Stomach smooth muscle (tissue), 2 donors: ENCODE measurements around the gene KDM4B.

Experiments
- H3K27ac ChIP-seq: one replicate; pipeline ENCODE4 v1.7.0; 2013; ENCODE audit warnings: mild to moderate bottlenecking, low read length, inconsistent platforms
- H3K27me3 ChIP-seq, 2 donors: one replicate each; pipeline ENCODE4 v1.7.0; 2013; ENCODE audit warnings: low read length in 2 of 2; ENCODE audit not compliant: insufficient read depth in 2 of 2, control insufficient read depth in 1 of 2
- H3K36me3 ChIP-seq, 2 donors: one replicate each; pipeline ENCODE4 v1.7.0; 2013; ENCODE audit warnings: low read length in 2 of 2; ENCODE audit not compliant: control insufficient read depth in 2 of 2, insufficient read depth in 2 of 2
- H3K4me1 ChIP-seq: one replicate; pipeline ENCODE4 v1.7.0; 2013; ENCODE audit warnings: low read length; ENCODE audit not compliant: control insufficient read depth, insufficient read depth
- H3K4me3 ChIP-seq, 2 donors: one replicate each; pipeline ENCODE4 v1.7.0; 2013; ENCODE audit warnings: low read length in 2 of 2
- H3K9ac ChIP-seq, 2 donors: one replicate each; pipeline ENCODE4 v1.7.0; 2013; ENCODE audit warnings: low read length in 2 of 2, mild to moderate bottlenecking in 1 of 2
- H3K9me3 ChIP-seq, 2 donors: one replicate each; pipeline ENCODE4 v1.7.0; 2013; ENCODE audit warnings: low read length in 2 of 2; ENCODE audit not compliant: control insufficient read depth in 2 of 2
- donor health status: healthy.
- donor health status: Pancreatic carcinoma.

The KDM4B gene

DNA sequence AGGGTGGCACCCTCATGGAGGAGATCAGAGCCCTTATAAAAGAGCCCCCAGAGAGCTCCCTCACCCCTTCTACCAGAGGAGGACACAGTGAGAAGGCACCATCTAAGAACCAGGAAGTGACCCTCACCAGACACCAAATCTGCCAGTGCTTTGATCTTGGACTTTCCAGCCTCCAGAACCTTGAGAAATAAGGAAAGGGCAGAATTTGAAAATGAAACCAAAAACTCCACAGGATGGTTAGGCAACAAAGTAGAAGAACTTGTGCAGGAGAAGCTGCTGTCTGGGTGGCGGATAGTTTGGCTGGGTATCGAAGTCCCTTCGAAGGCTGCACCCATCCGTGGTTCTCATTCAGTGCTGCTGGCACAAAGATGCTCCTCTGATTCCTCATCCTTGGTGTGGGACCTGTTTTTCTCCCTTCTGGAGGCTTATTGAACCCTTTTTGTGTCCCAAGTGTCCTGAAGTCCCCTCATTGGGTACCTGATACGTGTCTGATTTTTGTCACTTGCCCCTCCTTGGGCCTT lies 130.8 kb downstream of the KDM4B start:
- peaks cover 8% of the 10 kb centered on the region in 2 donors for H3K36me3 ChIP-seq
- H3K9ac ChIP-seq, result no peak overlapping the region
- H3K4me3 ChIP-seq, result no peak overlapping the region
- no peak overlapping the region for H3K27ac ChIP-seq
- no peaks in the 10 kb centered on the region for H3K27me3 ChIP-seq
- H3K9me3 ChIP-seq, result peaks cover 8 to 19% of the 10 kb centered on the region in 2 donors
- H3K4me1 ChIP-seq, result peaks cover 21% of the 10 kb centered on the region

DNA sequence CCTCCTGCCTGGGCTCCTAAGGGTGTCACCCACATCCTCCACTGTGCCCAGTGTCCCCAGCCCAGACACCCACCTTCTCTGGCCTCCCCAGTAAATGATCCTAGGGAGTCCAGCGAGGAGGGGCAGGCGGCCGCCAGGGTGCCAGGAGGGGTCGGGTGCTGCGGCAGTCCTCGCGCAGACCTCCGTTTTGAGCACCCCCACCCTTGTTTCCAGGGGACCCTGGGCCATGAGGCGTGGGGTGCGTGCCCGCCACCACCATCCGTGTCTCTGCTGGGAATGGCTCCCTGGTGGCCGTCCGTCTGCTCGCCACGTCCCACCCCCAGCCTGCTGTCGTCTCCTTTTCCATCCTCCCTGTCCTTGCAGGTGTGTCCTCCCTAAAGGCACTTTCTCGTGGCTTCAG lies 133.0 kb downstream of the KDM4B start:
- H3K9me3 ChIP-seq, result peaks cover 8 to 19% of the 10 kb centered on the region in 2 donors
- peaks cover 8% of the 10 kb centered on the region in 2 donors for H3K36me3 ChIP-seq
- no peaks in the 10 kb centered on the region for H3K27me3 ChIP-seq
- H3K9ac ChIP-seq, result no peak overlapping the region
- no peak overlapping the region for H3K27ac ChIP-seq
- no peak overlapping the region for H3K4me3 ChIP-seq
- H3K4me1 ChIP-seq, result peaks cover 29% of the 10 kb centered on the region

DNA sequence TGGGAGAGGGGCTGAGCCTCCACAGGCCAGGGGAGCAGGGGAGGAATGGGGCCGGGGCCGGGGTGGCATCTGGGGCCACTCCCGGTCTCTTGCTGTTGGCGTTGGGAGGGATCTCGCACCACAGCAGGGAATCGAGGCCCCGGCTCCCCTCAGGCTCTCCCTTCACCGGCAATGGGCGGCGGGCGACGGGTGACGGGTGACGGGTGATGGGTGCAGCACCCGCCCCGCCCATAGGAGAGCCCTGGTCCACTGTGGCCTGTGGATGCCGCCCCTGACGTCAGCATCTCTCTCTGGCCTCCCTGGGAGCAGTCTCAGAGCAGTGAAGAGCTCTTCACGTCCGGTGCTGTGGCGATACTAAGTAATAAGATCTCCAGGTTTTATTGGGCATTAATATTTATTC lies 133.6 kb downstream of the KDM4B start:
- H3K9me3 ChIP-seq, result peaks cover 8 to 19% of the 10 kb centered on the region in 2 donors
- H3K9ac ChIP-seq, result no peak overlapping the region
- H3K36me3 ChIP-seq, result peaks cover 8% of the 10 kb centered on the region in 2 donors
- H3K27ac ChIP-seq, result peak overlapping the region; percentile 70
- H3K27me3 ChIP-seq, result no peaks in the 10 kb centered on the region
- no peak overlapping the region for H3K4me3 ChIP-seq
- H3K4me1 ChIP-seq, result peaks cover 34% of the 10 kb centered on the region

DNA sequence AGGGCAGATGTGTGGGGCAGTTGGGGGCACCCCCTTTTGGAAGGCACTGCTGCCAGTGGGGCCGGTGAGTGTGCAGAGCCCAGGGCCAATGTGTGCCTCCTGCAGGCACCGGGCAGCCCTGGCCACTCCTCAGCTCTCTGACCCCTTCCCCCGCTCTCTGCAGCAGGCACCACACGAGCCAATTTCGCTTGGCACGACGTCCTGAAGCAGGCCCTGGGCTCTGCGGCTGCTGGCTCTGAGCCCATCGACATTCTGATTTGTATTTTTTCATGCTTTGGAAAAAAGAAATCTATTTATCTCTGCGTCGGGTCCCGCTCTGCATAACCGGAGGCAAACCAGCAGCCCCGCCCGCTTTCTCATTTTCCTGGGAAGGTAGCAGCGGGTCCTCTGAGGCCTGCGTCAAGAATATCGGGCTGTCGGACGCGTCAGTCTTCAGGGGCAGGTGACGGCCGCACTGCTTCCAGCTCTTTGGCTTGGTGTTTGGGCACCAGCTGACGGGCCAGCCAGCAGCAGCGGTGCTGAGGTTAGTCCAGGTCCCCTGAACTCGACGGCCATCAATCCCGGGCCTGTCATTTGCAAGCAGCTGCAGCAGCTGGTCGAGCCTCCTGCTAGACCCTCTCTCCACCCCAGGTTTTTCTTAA lies 134.3 kb downstream of the KDM4B start:
- H3K27me3 ChIP-seq, result no peaks in the 10 kb centered on the region
- peak overlapping the region; percentile 70 for H3K27ac ChIP-seq
- H3K4me3 ChIP-seq, result peak overlapping the region in 1 of 2 donors; percentile 22
- peak overlapping the region in 1 of 2 donors; percentile 13 for H3K9ac ChIP-seq
- H3K9me3 ChIP-seq, result peaks cover 8 to 19% of the 10 kb centered on the region in 2 donors
- peaks cover 40% of the 10 kb centered on the region for H3K4me1 ChIP-seq
- H3K36me3 ChIP-seq, result peaks cover 8% of the 10 kb centered on the region in 2 donors

DNA sequence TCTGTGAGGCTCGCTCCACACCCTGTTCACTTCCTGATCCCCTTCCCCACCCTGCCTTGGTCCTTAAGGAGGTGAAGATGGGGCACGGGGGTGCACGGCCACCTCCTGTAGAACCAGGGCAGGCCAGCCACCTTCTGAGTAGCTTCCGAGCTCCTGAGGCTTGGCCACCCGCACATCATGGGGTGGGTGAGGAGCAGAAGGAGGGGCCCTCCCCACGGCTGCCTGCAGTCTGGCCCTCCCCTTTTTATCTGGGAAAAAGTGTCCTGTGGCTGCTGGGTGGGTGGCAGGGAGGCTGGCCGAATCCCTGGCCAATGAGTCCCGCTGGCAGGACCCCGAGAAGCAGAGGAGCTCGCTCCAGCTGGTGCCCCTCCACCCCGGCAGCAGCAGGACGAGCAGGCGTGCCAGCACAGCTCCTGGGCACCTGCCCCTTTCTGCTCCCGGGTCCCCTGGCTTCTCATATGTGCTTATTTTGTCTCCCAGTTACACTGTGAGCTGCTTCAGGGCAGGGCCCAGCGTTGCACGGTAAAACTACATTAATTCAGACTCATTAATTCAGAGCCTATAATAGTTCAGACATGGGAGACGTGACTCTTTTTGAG lies 135.0 kb downstream of the KDM4B start:
- H3K9ac ChIP-seq, result no peak overlapping the region

DNA sequence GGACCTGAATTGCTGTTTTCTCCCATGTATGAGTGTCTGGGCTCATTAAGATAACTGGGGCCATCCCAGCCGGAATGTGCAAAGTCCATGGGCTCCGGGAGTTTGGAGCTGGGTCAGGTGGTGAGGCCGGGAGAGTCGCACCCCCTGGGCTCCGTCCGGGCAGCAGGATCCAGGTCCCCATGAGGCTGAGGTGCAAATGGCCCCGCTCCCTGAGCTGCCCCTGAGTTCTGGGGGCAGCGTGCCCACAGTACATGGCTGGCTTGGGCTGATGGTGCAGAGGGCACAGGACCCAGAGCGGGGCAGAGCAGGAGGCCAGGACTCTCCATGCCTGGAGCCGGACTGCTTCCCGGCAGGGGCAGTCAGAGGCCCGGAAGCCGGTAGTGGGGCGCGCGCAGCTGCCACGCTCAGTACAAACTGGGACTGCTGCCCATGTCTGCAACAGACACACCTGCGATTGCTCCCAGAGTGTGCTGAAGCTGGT lies 136.0 kb downstream of the KDM4B start:
- Histone ChIP-seq H3K9me3 (peaks cover 1 to 3% of the 10 kb centered on the region in 2 donors), H3K9ac (no peak overlapping the region), H3K27ac (peak overlapping the region; percentile 70), H3K4me3 (no peak overlapping the region), H3K4me1 (peaks cover 40% of the 10 kb centered on the region), H3K27me3 (no peaks in the 10 kb centered on the region), H3K36me3 (peaks cover 0 to 4% of the 10 kb centered on the region in 2 donors)

More for the DNA sequence above, 135.0 kb downstream of the KDM4B start:
- peak overlapping the region; percentile 70 for H3K27ac ChIP-seq
- peaks cover under 1 to 9% of the 10 kb centered on the region in 2 donors for H3K36me3 ChIP-seq
- H3K27me3 ChIP-seq, result no peaks in the 10 kb centered on the region
- H3K4me3 ChIP-seq, result peak overlapping the region in 1 of 2 donors; percentile 29
- H3K9me3 ChIP-seq, result peaks cover 8 to 13% of the 10 kb centered on the region in 2 donors
- peaks cover 40% of the 10 kb centered on the region for H3K4me1 ChIP-seq

DNA sequence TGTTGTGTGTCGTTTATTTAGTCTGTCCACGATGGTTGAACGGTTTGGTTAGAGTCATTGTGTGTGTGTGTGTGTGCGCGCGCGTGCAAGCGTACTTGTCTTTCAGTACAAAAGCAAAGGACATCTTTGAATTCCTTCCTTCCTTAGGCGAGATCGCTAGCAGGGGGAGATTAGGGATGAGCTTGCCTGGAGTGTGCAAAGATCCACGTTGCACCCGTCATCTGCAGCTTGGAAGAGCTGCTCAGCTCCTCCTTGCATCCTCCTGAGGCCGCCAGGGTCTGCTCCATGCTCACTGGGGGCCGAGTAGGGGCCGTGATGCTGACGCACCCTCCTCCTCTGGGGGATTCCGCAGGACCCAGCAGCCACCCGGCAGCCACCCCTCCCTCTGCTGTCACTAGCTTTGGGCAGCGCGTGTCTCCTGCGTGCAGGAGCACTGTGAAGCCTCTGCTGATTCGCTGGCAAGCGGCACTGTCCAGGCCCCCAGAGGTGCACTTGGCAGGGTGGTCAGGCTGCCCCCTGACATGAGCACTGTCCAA lies 137.3 kb downstream of the KDM4B start:
- Histone ChIP-seq H3K27ac (no peak overlapping the region), H3K36me3 (peaks cover 0 to 7% of the 10 kb centered on the region in 2 donors), H3K4me1 (peaks cover 40% of the 10 kb centered on the region)

DNA sequence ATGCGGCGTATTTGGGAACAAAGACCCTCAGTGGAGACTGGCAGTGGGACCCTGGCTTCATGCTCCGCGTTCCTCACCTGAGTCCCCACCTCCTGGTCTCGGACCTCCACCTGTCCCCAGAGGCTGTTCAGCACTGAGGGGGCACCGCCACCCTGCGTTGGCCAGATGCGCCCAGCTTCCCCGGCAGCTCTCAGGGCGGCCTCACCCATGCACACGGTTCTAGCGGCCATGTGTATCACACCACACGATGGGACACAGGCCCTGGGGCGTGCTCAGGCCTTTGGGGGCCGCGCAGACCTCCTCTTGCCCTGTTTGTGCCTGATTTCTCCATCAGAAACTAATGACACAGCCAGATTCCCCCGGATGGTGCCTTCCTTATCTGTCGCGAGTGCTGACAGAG lies 138.1 kb downstream of the KDM4B start:
- Histone ChIP-seq H3K36me3 (peaks cover 0 to 14% of the 10 kb centered on the region in 2 donors), H3K27me3 (no peaks in the 10 kb centered on the region), H3K4me1 (peaks cover 40% of the 10 kb centered on the region), H3K9me3 (no peaks in the 10 kb centered on the region), H3K4me3 (no peak overlapping the region), H3K9ac (no peak overlapping the region), H3K27ac (no peak overlapping the region)

More for the DNA sequence above, 137.3 kb downstream of the KDM4B start:
- Histone ChIP-seq H3K27me3 (no peaks in the 10 kb centered on the region), H3K9ac (no peak overlapping the region), H3K4me3 (no peak overlapping the region), H3K9me3 (no peaks in the 10 kb centered on the region)

DNA sequence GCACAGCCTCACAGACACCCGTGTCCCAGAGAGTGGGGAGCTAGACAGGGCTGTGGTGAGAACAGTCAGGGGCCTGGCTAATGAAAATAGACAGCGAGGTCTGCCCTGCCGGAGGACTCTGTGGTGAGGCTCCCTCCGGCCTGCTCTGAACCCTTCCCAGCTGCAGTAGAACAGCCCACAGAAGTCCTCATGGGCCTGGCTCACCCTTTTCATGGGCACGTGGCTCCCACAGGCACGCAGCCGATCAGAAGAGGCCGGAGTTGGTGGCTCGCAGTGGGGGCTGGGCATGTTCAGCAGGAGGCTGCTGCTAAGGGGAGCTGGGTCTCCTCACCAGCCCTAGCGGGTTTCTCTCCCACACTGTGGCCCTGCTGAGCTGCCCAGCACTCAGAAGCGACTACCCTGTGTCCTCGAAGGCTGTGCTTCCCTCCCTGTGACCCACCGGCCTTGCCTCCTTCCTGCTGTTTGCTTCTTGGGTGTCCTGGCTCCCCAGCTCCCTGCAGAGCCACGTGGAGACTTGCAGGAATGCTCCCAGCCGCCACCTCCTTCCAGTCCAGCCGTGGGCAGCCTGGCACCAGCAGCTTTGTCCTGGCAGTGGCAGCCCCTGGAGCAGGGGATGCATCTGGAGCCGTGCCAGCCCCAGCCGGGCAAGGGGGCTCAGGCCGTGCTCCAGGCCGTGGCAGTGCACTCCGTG lies 138.7 kb downstream of the KDM4B start:
- Histone ChIP-seq H3K9ac (no peak overlapping the region), H3K27ac (peak overlapping the region; percentile 18), H3K4me1 (peaks cover 40% of the 10 kb centered on the region), H3K9me3 (no peaks in the 10 kb centered on the region), H3K4me3 (no peak overlapping the region), H3K36me3 (peaks cover under 1 to 20% of the 10 kb centered on the region in 2 donors), H3K27me3 (no peaks in the 10 kb centered on the region)

DNA sequence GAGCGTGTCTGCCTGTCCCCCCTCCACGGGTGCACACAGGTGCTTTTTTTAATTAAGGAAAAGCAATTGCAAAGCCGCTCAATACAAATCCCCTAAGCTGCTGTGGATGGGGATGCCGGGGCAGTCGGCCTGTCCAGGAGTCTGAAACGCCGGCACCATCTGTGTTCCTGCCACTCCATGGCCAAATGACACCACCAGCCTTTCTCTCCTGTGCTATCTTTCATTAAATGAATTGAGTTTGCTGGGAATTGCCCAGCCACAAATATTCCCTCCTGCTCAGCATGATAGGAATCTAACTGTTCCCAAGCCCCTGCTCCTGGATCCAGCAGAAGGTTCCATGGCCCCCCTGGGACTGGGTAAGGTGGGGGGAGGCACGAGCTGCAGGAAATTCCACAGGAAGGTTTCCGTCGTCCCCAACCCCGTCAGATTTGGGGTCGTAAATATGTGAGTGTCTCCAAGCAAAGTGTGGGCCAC lies 139.2 kb downstream of the KDM4B start:
- Histone ChIP-seq H3K27me3 (no peaks in the 10 kb centered on the region), H3K27ac (no peak overlapping the region), H3K36me3 (peaks cover 4 to 24% of the 10 kb centered on the region in 2 donors), H3K4me1 (peaks cover 35% of the 10 kb centered on the region), H3K4me3 (no peak overlapping the region), H3K9me3 (no peaks in the 10 kb centered on the region), H3K9ac (no peak overlapping the region)
